ENCODE data around the gene STIP1. TPM values are rescaled to one million over a fixed set of nuclear protein-coding genes. Genes with fewer than 3 reads are reported as not detected.

STIP1 gene
- total and polyA plus RNA-seq, 9 of the 15 experiments (the other 6 are each of a cell fraction or from before 2014, with no cell fraction given) = 58.1 to 465 (median 346) TPM

GRCh38 chr11:64241491-64242374 is 55.8 kb downstream of the STIP1 start (continued):
- TF ChIP-seq PML (IDR thresholded peaks at IDR 0.05; ENCODE audit: low read length) = 0 out of 2 replicates have a peak, but pooled peaks have one; percentile 13
- no peak for TF ChIP-seq BMI1 (IDR thresholded peaks at IDR 0.05; ENCODE audit: low read length)
- TF ChIP-seq ZEB2 (IDR thresholded peaks at IDR 0.05) = peak; percentile 63; the same call in 1 of the 2 replicates
- 0 out of 2 replicates have a peak, but pooled peaks have one; percentile 4 for TF ChIP-seq CREB3L1 (IDR thresholded peaks at IDR 0.05; ENCODE audit: borderline replicate concordance, low read depth)
- TF ChIP-seq CREM (IDR thresholded peaks at IDR 0.05; ENCODE audit: low read depth) = peak; percentile 47; the same call in 1 of the 2 replicates
- TF ChIP-seq ZNF431 (CRISPR knock-in tag; IDR thresholded peaks at IDR 0.05) = 0 out of 2 replicates have a peak, but pooled peaks have one; percentile 21
- TF ChIP-seq, protein P1, sequence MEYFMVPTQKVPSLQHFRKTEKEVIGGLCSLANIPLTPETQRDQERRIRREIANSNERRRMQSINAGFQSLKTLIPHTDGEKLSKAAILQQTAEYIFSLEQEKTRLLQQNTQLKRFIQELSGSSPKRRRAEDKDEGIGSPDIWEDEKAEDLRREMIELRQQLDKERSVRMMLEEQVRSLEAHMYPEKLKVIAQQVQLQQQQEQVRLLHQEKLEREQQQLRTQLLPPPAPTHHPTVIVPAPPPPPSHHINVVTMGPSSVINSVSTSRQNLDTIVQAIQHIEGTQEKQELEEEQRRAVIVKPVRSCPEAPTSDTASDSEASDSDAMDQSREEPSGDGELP (CRISPR knock-in tag; IDR thresholded peaks at IDR 0.05; ENCODE audit: borderline replicate concordance) = peak; percentile 27; the same call in 1 of the 2 replicates
- peak in 2 of 3 experiments; percentile 68 to 96; a peak in 3 of 6 replicates for TF ChIP-seq ZBTB11 (CRISPR knock-in tag; IDR thresholded peaks at IDR 0.05)
- 0 out of 2 replicates have a peak, but pooled peaks have one; percentile 21 for TF ChIP-seq ZBTB1 (CRISPR knock-in tag; IDR thresholded peaks at IDR 0.05; ENCODE audit: borderline replicate concordance, low read depth)
- TF ChIP-seq PRPF4 (IDR thresholded peaks at IDR 0.05; ENCODE audit: insufficient read depth, low read depth, low read length, poor library complexity, severe bottlenecking) = peak; percentile 48
- TF ChIP-seq TEAD1 (CRISPR knock-in tag; IDR thresholded peaks at IDR 0.05) = peak in 1 of 2 experiments; percentile 48; a peak in 1 of 4 replicates
- TF ChIP-seq RBM22 (IDR thresholded peaks at IDR 0.05; ENCODE audit: low read depth, low read length, poor library complexity, severe bottlenecking) = peak; percentile 82
- TF ChIP-seq, protein P2, sequence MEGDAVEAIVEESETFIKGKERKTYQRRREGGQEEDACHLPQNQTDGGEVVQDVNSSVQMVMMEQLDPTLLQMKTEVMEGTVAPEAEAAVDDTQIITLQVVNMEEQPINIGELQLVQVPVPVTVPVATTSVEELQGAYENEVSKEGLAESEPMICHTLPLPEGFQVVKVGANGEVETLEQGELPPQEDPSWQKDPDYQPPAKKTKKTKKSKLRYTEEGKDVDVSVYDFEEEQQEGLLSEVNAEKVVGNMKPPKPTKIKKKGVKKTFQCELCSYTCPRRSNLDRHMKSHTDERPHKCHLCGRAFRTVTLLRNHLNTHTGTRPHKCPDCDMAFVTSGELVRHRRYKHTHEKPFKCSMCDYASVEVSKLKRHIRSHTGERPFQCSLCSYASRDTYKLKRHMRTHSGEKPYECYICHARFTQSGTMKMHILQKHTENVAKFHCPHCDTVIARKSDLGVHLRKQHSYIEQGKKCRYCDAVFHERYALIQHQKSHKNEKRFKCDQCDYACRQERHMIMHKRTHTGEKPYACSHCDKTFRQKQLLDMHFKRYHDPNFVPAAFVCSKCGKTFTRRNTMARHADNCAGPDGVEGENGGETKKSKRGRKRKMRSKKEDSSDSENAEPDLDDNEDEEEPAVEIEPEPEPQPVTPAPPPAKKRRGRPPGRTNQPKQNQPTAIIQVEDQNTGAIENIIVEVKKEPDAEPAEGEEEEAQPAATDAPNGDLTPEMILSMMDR (IDR thresholded peaks at IDR 0.05 in 2 of 3, conservative IDR thresholded peaks at IDR 0.05 in 1 of 3; ENCODE audit: insufficient read depth in 2 of 3, low read depth in 1 of 3, low read length in 3 of 3) = 0 out of 6 replicates have a peak, but pooled peaks of 2 of the 3 experiments have one; percentile 0 to 10
- no peak for TF ChIP-seq SMAD1 (IDR thresholded peaks at IDR 0.05; ENCODE audit: low read depth, low read length, partially characterized antibody)
- peak; percentile 48; the same call in 1 of the 2 replicates for TF ChIP-seq FOXP1 (CRISPR knock-in tag; IDR thresholded peaks at IDR 0.05)
- TF ChIP-seq RB1 (IDR thresholded peaks at IDR 0.05; ENCODE audit: low read depth) = peak; percentile 76
